ENCODE data around the gene UBE2D1. TPM values are rescaled to one million over a fixed set of nuclear protein-coding genes. Genes with fewer than 3 reads are reported as not detected.
A peak's percentile ranks its signal among the peaks of the same experiment; 100 is the strongest.

Gene UBE2D1
- total and polyA plus RNA-seq, 2 of the 13 experiments (the other 11 are each of a cell fraction or from before 2014, with no cell fraction given), result 6.2 to 13.8 TPM

- H3K4me2 ChIP-seq (ENCODE audit: low read depth, low read length), result 0 out of 2 replicates have a peak overlapping the region, but pooled peaks have one; percentile 12
- no peaks in the 10 kb centered on the region for H3K27me3 ChIP-seq (ENCODE audit: control insufficient read depth in 1 of 2, insufficient read depth in 2 of 2, low read length in 2 of 2)
- WGBS (ENCODE audit: low lambda C conversion rate), result 79% methylated on average over 3 of the region's 4 CpGs
- no peak overlapping the region for H2AFZ ChIP-seq (ENCODE audit: low read length)
- DNase-seq (ENCODE audit: low spot score) (no peak), ATAC-seq (no peak; the same call in 2 of the 3 replicates), FAIRE-seq (no peak)
- H3K4me1 ChIP-seq (ENCODE audit: insufficient read depth, low read length), result peaks cover 36% of the 10 kb centered on the region
- no peak overlapping the region for H3K27ac ChIP-seq (ENCODE audit: extremely low read length, insufficient read depth, low read length)
- in situ Hi-C loops (cut with HindIII; ENCODE audit: extremely low pct_ligation_motif_present, low pct_unique_long_range_greater_than_20kb) (no loop called here), intact Hi-C loops (cut with micrococcal nuclease; ENCODE audit: unreplicated experiment) (no loop called here)
- POLR2A ChIA-PET, result no interaction called here
- H4K20me1 ChIP-seq (ENCODE audit: insufficient read depth, low read length), result no peaks in the 10 kb centered on the region
- no TSS peak for BruUV-seq (replicated peaks)
- H3K36me3 ChIP-seq (replicated peaks in 1 of 2; ENCODE audit: control insufficient read depth in 1 of 2, insufficient read depth in 2 of 2, low read length in 2 of 2), result no peaks in the 10 kb centered on the region
- no peaks in the 10 kb centered on the region for H3K79me2 ChIP-seq (ENCODE audit: insufficient read depth, low read length)
- H3K4me3 ChIP-seq (replicated peaks in 1 of 3; ENCODE audit: insufficient read depth in 1 of 3, low read depth in 2 of 3, low read length in 3 of 3), result no peak overlapping the region
- no peak overlapping the region for H3K9ac ChIP-seq (ENCODE audit: insufficient read depth, low read depth, low read length)
- no peak for TF ChIP-seq CHD4 (IDR thresholded peaks at IDR 0.05; ENCODE audit: borderline replicate concordance, low read length)
- no peak for TF ChIP-seq ZMAT3 (CRISPR knock-in tag; conservative IDR thresholded peaks at IDR 0.05)
- TF ChIP-seq JUN (CRISPR knock-in tag; IDR thresholded peaks at IDR 0.05), result no peak
- TF ChIP-seq MXD1 (CRISPR knock-in tag; IDR thresholded peaks at IDR 0.05), result no peak
- TF ChIP-seq NFE2 (CRISPR knock-in tag; IDR thresholded peaks at IDR 0.05), result no peak
- TF ChIP-seq LRRFIP1 (CRISPR knock-in tag; conservative IDR thresholded peaks at IDR 0.05), result no peak
- no peak for TF ChIP-seq LCORL (IDR thresholded peaks at IDR 0.05)
- no peak for TF ChIP-seq LCORL (CRISPR knock-in tag; IDR thresholded peaks at IDR 0.05)
- no peak for TF ChIP-seq E2F2 (CRISPR knock-in tag; IDR thresholded peaks at IDR 0.05; ENCODE audit: borderline replicate concordance)
- no peaks in the 10 kb centered on the region for H3K9me3 ChIP-seq (ENCODE audit: low read length)
- CTCF ChIA-PET (ENCODE audit: low intra/inter-chr PET ratio, low total read pairs), result no interaction called here
Observed at GRCh38 chr10:58320351-58321049, 14.3 kb upstream of the UBE2D1 start.

Measured in HepG2 (cell line).